Kidney epithelial cell (primary cell): ENCODE results near the gene KRTAP5-8. TPM values are rescaled to one million over a fixed set of nuclear protein-coding genes. Genes with fewer than 3 reads are reported as not detected.
"Not testable (repeated sequence)": the region's sequence is repeated elsewhere in the genome, so short reads cannot be mapped to it uniquely, and the experiment has no call there.

Experiments
- DNase-seq: peaks from one replicate; pipeline ENCODE4 v3.0.0-alpha.2; 2010; ENCODE audit warnings: low read depth
- H3K27me3 ChIP-seq: 2 replicates; pipeline ENCODE4 v1.6.0; 2011; ENCODE audit warnings: low read length; ENCODE audit not compliant: control insufficient read depth, insufficient read depth
- H3K36me3 ChIP-seq: 2 replicates; pipeline ENCODE4 v1.5.1; 2011; ENCODE audit warnings: low read length; ENCODE audit not compliant: control insufficient read depth, insufficient read depth
- H3K4me3 ChIP-seq: 2 replicates; pipeline ENCODE4 v1.5.1; 2011; ENCODE audit warnings: low read depth, mild to moderate bottlenecking, control low read depth, low read length
- total RNA-seq: library from RNA; depleted of rRNA; stranded (reverse); fragments of >200 nt; gene quantifications from 2 replicates; pipeline ENCODE4 v1.2.3, GENCODE V29; 2015
- TF ChIP-seq, protein P1 (sequence below): IDR thresholded peaks from 2 replicates; pipeline ENCODE4 v1.5.1; 2011; ENCODE audit warnings: mild to moderate bottlenecking, moderate library complexity, low read length, control low read depth, inconsistent platforms; ENCODE audit not compliant: insufficient read depth, poor library complexity, severe bottlenecking

The KRTAP5-8 gene
- total RNA-seq, 1 donor from 2014 or later: not detected

DNA sequence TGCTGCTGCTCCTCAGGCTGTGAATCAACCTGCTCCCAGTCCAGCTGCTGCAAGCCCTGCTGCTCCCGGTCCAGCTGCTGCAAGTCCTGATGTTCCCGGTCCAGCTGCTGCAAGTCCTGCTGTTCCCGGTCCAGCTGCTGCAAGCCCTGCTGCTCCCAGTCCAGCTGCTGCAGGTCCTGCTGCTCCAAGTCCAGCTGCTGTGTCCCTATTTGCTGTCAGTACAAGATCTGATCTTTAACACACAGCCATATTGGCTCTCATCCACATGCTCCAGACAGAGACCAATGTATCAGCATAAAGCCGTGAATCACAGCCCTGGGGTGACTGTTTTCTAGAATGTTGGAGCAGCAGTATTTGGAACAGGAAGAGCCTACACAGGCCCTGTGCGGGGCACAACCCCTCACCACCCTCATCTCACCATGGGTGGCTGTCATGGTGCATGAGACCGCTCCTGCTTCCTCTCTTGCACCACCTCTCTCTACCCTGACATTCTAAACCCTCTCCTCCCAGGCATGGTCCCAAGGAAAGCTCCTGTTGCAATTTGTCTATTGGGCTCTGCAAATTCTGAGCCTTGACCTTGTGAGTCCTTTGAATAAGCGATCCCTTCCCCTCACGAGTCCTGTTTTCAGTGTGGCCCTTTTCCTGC is 31.0 kb downstream of the KRTAP5-8 start:
- H3K27me3 ChIP-seq: peaks cover 8% of the 10 kb centered on the region
- no peak overlapping the region for H3K4me3 ChIP-seq
- TF ChIP-seq, protein P1, sequence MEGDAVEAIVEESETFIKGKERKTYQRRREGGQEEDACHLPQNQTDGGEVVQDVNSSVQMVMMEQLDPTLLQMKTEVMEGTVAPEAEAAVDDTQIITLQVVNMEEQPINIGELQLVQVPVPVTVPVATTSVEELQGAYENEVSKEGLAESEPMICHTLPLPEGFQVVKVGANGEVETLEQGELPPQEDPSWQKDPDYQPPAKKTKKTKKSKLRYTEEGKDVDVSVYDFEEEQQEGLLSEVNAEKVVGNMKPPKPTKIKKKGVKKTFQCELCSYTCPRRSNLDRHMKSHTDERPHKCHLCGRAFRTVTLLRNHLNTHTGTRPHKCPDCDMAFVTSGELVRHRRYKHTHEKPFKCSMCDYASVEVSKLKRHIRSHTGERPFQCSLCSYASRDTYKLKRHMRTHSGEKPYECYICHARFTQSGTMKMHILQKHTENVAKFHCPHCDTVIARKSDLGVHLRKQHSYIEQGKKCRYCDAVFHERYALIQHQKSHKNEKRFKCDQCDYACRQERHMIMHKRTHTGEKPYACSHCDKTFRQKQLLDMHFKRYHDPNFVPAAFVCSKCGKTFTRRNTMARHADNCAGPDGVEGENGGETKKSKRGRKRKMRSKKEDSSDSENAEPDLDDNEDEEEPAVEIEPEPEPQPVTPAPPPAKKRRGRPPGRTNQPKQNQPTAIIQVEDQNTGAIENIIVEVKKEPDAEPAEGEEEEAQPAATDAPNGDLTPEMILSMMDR: no peak
- DNase-seq: no peak
- no peaks in the 10 kb centered on the region for H3K36me3 ChIP-seq

DNA sequence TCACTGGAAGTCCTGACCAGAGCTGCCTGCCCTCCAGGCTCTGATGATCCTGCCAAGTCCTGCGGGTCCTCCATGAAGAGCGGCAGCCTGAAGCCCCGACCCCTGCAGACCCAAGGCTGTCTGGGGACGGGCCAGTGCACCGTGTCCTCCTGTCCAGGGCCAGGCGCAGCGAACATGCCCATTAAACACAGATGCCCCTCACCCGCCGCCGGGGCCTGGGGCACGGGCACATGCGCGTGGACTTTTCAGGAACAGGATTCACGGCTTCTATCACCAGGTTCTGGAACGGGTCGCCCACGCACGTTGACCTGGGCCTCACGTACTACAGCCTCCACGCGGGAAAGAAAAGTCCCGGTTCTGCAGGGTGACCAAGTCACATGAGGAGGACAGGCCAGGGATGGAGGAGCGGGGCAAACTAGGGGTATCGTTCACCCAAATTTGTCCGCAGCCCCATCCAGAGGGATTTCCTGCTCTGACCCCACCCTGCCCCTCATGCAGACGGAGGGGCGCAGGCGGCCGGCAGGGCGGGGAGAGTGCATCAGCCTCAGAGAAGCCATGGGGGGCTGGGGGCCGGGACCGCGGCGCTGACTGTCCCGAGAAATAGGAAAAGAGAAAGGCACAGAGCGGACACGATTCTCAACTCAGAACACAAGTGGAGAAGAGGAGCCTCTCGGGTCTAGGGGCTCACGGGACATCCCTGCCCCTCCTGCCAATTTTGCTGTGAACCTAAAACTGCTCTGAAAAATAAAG is 33.5 kb downstream of the KRTAP5-8 start:
- not testable (repeated sequence) for H3K36me3 ChIP-seq, H3K27me3 ChIP-seq, H3K4me3 ChIP-seq, DNase-seq

DNA sequence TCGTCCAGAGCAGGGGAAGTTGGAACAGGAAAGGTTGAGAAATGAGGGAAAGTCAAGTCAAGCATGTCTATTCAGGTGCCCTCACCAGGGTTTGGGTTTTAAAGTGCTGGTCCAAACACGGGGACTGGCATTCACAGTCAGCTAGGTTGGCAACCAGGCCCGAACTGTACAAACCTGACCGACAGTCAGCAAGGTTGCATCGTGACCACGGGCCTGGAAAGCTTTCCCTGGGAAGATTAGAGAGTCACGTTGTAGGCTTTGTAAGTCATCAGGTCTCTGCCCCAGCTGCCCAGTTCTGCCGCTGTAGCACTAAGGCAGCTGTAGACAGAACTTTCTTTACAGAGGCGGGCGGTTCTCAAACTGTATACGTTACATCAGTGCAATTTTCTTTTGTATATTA is 35.0 kb downstream of the KRTAP5-8 start:
- no peaks in the 10 kb centered on the region for H3K36me3 ChIP-seq
- DNase-seq: no peak
- H3K4me3 ChIP-seq: no peak overlapping the region
- TF ChIP-seq, protein P1: no peak
- peaks cover 7% of the 10 kb centered on the region for H3K27me3 ChIP-seq

DNA sequence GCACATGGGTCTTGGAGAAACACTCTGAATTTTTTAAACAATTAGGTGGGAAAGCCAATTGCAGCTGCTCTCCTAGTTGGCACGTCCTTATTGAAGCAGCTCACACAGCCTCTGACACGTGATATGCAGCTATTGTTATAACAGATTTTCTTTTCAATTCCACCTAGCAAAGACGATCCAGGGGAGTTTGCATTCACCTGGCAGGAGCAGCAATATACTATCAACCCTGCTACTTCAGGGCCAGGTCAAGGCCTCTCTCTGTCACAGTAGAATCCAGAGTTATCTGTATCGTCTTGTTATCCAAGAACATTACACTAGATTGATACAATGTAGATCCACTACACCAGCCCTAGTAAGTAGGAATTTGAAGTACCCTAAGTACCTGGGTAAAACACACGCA is 36.6 kb downstream of the KRTAP5-8 start:
- H3K4me3 ChIP-seq: no peak overlapping the region
- H3K36me3 ChIP-seq: no peaks in the 10 kb centered on the region
- TF ChIP-seq, protein P1: no peak
- peaks cover 4% of the 10 kb centered on the region for H3K27me3 ChIP-seq
- DNase-seq: no peak

DNA sequence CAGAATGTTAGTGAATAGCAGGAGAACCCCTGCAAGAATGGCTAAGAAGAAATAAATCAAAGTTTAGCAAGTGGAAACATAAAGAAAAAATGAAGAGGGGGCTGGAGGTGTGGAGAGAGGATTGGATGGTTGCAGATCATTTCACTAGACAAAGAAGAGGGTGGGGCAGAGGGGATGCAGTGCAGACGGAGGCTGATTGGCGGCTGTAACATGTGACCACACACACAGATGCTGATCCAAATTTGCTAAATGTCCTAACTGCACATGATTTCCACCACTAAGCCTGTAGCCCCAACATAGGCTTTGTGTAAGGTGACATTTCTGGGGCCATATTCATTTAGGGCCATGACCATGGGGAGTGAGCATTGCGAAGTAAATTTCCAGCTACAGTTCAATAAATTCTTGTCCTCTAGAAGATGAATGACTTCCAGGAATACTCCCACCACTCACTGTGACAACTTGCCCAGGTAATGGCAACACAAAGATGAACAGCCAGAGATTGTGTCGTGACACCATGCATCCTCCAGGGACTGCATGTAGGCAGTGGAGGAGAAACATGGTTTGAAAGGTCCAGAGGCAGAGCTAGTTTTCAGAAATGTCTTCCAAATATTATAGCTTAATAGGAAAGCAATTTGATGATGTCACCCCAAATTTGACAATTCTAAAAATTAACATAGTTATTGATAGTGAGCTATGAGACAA is 38.0 kb downstream of the KRTAP5-8 start:
- Histone ChIP-seq H3K4me3 (no peak overlapping the region), H3K36me3 (no peaks in the 10 kb centered on the region), H3K27me3 (peaks cover 4% of the 10 kb centered on the region)
- DNase-seq: no peak
- TF ChIP-seq, protein P1: no peak

GRCh38 chr11:71576688-71577465 is 39.1 kb downstream of the KRTAP5-8 start:
- not testable (repeated sequence) for H3K27me3 ChIP-seq, DNase-seq, H3K4me3 ChIP-seq, H3K36me3 ChIP-seq
